ENCODE measurements around the gene CCDC186. TPM values are rescaled to one million over a fixed set of nuclear protein-coding genes. Genes with fewer than 3 reads are reported as not detected.

The CCDC186 gene
- total RNA-seq, 1 experiment from 2014 or later, result 17.1 TPM

DNA sequence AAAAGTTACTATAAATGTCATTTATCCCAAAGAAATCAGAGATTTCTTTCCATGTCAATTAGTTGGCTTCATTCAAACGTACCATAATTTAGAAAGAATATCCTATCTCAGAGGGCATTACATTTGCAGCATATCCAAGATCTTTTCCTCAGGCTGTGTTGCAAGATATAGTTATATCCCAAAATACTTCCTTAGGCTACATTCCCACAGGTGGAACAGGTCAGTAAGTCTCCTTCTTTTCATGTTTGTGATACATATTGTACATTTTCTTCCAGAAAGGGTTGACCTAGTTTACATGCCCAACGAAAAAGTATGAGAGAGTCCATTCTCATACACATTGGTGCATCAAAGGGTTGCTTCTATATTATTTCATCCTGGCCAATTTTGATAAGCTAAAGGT lies 38.1 kb upstream of the CCDC186 start:
- Histone ChIP-seq H2AFZ (ENCODE audit: low read depth, low read length, poor library complexity, severe bottlenecking) (no peak overlapping the region), H3K9me2 (ENCODE audit: insufficient read depth) (no peaks in the 10 kb centered on the region), H3K27me3 (ENCODE audit: insufficient read depth, low read length) (peaks cover 27% of the 10 kb centered on the region), H3K4me3 (replicated peaks in 1 of 2; ENCODE audit: low read depth in 1 of 2, low read length in 2 of 2) (no peak overlapping the region), H3K4me2 (ENCODE audit: low read length) (no peak overlapping the region), H3K27ac (ENCODE audit: low read depth, low read length) (no peak overlapping the region), H4K20me1 (ENCODE audit: insufficient read depth) (no peaks in the 10 kb centered on the region), H3K4me1 (ENCODE audit: control insufficient read depth in 1 of 2, insufficient read depth in 2 of 2, low read length in 2 of 2) (no peaks in the 10 kb centered on the region), H3K9ac (ENCODE audit: low read length) (no peak overlapping the region), H3K9me3 (ENCODE audit: control insufficient read depth in 1 of 2, insufficient read depth in 1 of 2, low read depth in 1 of 2, low read length in 2 of 2) (no peaks in the 10 kb centered on the region), H3K36me3 (ENCODE audit: control insufficient read depth in 1 of 2, insufficient read depth in 2 of 2, low read length in 2 of 2) (no peaks in the 10 kb centered on the region), H3K79me2 (ENCODE audit: insufficient read depth, low read length) (no peaks in the 10 kb centered on the region)
- CTCF ChIA-PET, result no interaction called here
- intact Hi-C loops (cut with micrococcal nuclease), result no loop called here
- RAD21 ChIA-PET (ENCODE audit: low non-redundant PET in 1 of 2, low total read pairs in 2 of 2, uncharacterized antibody in 2 of 2, unreplicated experiment in 2 of 2), result no interaction called here
- ATAC-seq (no peak), DNase-seq (ENCODE audit: low read depth, low spot score) (no peak)
- no peak for TF ChIP-seq SP1 (IDR thresholded peaks at IDR 0.05; ENCODE audit: low read depth)
- TF ChIP-seq EGR1 (IDR thresholded peaks at IDR 0.05; ENCODE audit: low read depth), result no peak
- no peak for TF ChIP-seq FOSL1 (IDR thresholded peaks at IDR 0.05; ENCODE audit: low read depth)
- TF ChIP-seq, protein P1, sequence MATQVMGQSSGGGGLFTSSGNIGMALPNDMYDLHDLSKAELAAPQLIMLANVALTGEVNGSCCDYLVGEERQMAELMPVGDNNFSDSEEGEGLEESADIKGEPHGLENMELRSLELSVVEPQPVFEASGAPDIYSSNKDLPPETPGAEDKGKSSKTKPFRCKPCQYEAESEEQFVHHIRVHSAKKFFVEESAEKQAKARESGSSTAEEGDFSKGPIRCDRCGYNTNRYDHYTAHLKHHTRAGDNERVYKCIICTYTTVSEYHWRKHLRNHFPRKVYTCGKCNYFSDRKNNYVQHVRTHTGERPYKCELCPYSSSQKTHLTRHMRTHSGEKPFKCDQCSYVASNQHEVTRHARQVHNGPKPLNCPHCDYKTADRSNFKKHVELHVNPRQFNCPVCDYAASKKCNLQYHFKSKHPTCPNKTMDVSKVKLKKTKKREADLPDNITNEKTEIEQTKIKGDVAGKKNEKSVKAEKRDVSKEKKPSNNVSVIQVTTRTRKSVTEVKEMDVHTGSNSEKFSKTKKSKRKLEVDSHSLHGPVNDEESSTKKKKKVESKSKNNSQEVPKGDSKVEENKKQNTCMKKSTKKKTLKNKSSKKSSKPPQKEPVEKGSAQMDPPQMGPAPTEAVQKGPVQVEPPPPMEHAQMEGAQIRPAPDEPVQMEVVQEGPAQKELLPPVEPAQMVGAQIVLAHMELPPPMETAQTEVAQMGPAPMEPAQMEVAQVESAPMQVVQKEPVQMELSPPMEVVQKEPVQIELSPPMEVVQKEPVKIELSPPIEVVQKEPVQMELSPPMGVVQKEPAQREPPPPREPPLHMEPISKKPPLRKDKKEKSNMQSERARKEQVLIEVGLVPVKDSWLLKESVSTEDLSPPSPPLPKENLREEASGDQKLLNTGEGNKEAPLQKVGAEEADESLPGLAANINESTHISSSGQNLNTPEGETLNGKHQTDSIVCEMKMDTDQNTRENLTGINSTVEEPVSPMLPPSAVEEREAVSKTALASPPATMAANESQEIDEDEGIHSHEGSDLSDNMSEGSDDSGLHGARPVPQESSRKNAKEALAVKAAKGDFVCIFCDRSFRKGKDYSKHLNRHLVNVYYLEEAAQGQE (IDR thresholded peaks at IDR 0.05; ENCODE audit: low read depth), result no peak
- no peak for TF ChIP-seq SIN3A (IDR thresholded peaks at IDR 0.05; ENCODE audit: low read depth)
- no peak for TF ChIP-seq ZNF274 (IDR thresholded peaks at IDR 0.05; ENCODE audit: low read depth, low read length)
- TF ChIP-seq, protein P2, sequence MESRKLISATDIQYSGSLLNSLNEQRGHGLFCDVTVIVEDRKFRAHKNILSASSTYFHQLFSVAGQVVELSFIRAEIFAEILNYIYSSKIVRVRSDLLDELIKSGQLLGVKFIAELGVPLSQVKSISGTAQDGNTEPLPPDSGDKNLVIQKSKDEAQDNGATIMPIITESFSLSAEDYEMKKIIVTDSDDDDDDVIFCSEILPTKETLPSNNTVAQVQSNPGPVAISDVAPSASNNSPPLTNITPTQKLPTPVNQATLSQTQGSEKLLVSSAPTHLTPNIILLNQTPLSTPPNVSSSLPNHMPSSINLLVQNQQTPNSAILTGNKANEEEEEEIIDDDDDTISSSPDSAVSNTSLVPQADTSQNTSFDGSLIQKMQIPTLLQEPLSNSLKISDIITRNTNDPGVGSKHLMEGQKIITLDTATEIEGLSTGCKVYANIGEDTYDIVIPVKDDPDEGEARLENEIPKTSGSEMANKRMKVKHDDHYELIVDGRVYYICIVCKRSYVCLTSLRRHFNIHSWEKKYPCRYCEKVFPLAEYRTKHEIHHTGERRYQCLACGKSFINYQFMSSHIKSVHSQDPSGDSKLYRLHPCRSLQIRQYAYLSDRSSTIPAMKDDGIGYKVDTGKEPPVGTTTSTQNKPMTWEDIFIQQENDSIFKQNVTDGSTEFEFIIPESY (IDR thresholded peaks at IDR 0.05; ENCODE audit: extremely low read depth, insufficient replicate concordance, low read length), result no peak
- TF ChIP-seq, protein P3, sequence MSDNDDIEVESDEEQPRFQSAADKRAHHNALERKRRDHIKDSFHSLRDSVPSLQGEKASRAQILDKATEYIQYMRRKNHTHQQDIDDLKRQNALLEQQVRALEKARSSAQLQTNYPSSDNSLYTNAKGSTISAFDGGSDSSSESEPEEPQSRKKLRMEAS (IDR thresholded peaks at IDR 0.05), result no peak
- no peak for TF ChIP-seq CBX3 (IDR thresholded peaks at IDR 0.05; ENCODE audit: low read depth)
- TF ChIP-seq, protein P4, sequence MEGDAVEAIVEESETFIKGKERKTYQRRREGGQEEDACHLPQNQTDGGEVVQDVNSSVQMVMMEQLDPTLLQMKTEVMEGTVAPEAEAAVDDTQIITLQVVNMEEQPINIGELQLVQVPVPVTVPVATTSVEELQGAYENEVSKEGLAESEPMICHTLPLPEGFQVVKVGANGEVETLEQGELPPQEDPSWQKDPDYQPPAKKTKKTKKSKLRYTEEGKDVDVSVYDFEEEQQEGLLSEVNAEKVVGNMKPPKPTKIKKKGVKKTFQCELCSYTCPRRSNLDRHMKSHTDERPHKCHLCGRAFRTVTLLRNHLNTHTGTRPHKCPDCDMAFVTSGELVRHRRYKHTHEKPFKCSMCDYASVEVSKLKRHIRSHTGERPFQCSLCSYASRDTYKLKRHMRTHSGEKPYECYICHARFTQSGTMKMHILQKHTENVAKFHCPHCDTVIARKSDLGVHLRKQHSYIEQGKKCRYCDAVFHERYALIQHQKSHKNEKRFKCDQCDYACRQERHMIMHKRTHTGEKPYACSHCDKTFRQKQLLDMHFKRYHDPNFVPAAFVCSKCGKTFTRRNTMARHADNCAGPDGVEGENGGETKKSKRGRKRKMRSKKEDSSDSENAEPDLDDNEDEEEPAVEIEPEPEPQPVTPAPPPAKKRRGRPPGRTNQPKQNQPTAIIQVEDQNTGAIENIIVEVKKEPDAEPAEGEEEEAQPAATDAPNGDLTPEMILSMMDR (IDR thresholded peaks at IDR 0.05 in 2 of 3, conservative IDR thresholded peaks at IDR 0.05 in 1 of 3; ENCODE audit: borderline replicate concordance in 1 of 3, insufficient read depth in 1 of 3, low read depth in 2 of 3, low read length in 2 of 3), result no peak
- TF ChIP-seq ELF1 (IDR thresholded peaks at IDR 0.05; ENCODE audit: borderline replicate concordance, low read depth), result no peak
- TF ChIP-seq POLR2AphosphoS5 (IDR thresholded peaks at IDR 0.05; ENCODE audit: low read depth, low read length), result no peak
- no peak for TF ChIP-seq EZH2 (IDR thresholded peaks at IDR 0.05)
- no peak for TF ChIP-seq POLR2A (IDR thresholded peaks at IDR 0.05; ENCODE audit: borderline replicate concordance, extremely low read depth, insufficient read depth, insufficient read length)
- no peak for TF ChIP-seq TCF7L2 (IDR thresholded peaks at IDR 0.05; ENCODE audit: borderline replicate concordance, extremely low read depth, insufficient read depth, insufficient read length)
- TF ChIP-seq YY1 (IDR thresholded peaks at IDR 0.05; ENCODE audit: extremely low read depth, insufficient replicate concordance, low read depth, low read length), result no peak
- TF ChIP-seq JUND (IDR thresholded peaks at IDR 0.05), result no peak
- no peak for TF ChIP-seq SRF (IDR thresholded peaks at IDR 0.05; ENCODE audit: low read depth)
- no peak for TF ChIP-seq RAD21 (IDR thresholded peaks at IDR 0.05; ENCODE audit: low read depth)
- TF ChIP-seq, protein P5, sequence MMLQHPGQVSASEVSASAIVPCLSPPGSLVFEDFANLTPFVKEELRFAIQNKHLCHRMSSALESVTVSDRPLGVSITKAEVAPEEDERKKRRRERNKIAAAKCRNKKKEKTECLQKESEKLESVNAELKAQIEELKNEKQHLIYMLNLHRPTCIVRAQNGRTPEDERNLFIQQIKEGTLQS (IDR thresholded peaks at IDR 0.05), result no peak
- POLR2A ChIA-PET, result no interaction called here
- no TSS peak for BruUV-seq (replicated peaks)
